Measurements from ENCODE around the gene GFY.

The GFY gene

DNA sequence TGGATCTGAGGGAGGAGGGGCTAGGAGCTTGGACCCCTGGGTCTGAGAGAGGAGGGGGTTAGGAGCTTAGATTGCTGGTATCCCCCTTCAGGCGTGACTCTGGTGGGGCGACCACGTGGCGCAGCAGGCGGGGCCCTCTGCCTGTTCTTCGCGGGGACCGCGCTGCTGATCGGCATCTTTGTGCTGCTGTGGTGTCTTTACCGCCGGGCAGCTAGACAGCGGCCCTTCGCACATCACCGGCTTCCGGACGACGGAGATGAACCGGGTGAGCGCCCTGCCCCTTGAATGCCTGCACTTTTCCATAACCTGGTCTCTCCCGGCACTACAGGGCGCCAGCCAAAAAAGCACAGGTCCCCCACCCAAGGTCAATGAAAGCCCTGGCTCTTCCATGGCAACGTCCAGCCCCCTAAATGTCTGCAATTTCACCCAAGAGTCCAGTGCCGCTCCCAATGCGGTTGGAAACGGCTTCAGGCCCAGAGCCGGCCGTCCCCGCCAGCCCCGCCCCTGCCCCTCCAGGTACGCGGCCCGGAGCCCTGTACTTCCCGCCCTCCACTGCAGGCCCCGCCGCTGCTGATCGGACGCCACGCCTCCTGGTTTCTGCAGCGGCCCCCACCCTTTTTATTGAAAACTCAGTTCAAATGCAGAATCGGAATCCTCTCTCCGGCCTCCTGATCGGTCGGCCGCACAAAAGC, 2.8 kb downstream of the GFY start:
- DNase-seq (ENCODE audit: low read depth in 1 of 2, low spot score in 1 of 2): no peak

DNA sequence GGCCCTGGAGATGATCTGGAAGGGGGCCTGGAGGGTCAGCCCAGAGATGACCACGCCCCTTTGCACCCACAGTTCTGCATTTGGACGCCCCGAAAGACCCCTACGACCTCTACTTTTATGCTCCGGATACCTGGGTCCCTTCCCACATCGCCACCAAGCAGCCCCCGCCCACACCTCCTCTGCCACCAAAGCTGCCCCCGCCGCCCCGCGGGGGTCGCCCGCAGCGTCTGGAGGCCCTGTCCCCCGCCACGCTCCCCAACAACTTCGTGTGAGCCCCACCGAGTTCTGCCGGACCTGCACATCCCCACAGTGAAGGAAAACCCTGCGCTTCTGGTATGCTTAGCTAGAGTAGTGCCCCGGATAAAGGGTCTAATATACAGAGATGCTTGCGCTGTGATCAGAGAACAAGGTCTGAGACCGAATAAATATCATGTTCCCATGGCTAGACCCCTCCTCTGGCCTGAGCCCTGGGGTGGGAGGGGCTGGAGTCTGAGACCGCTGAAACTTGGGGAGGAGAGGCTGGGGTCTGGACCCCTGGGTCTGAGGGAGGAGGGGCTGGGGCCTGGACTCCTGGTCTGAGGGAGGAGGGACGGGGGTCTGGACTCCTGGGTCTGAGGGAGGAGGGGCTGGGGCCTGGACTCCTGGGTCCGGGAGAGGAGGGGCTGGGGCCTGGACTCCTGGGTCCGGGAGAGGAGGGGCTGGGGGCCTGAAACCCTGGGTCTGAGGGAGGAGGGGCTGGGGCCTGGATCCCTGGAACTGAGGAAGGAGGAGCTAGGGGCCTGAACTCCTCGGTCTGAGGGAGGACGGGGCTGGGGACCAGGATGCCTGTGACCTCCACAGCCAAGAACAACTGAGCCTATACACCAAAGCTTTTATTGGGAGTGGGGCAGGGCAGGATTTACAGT, 3.6 kb downstream of the GFY start:
- no peak for DNase-seq (ENCODE audit: low read depth in 1 of 2, low spot score in 1 of 2)

DNA sequence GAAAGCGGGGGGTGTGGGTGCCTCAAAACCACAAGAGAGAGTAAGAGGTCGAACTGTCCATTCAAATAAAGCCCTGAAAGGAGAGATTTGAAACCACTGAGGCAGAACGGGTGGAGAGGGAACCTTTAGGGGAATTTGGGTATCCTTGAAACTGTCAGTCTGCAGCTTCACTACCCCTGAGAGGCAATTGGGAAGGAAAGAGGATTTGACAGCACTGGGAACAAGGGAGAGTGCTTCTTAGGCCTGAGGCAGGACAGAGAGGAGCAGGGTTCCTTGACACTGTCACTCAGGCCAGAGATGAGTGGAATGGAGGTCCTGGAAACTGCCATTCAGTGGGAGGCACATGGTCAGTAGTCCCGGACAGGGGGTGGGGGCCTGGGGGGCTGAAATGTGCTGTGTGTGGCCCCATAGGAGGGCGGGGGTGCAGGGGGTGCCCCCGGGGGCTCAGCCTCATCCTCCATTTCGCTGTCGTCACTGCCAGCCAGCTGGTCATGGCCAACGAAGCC, 5.0 kb downstream of the GFY start:
- DNase-seq (ENCODE audit: low read depth in 1 of 2, low spot score in 1 of 2): no peak

DNA sequence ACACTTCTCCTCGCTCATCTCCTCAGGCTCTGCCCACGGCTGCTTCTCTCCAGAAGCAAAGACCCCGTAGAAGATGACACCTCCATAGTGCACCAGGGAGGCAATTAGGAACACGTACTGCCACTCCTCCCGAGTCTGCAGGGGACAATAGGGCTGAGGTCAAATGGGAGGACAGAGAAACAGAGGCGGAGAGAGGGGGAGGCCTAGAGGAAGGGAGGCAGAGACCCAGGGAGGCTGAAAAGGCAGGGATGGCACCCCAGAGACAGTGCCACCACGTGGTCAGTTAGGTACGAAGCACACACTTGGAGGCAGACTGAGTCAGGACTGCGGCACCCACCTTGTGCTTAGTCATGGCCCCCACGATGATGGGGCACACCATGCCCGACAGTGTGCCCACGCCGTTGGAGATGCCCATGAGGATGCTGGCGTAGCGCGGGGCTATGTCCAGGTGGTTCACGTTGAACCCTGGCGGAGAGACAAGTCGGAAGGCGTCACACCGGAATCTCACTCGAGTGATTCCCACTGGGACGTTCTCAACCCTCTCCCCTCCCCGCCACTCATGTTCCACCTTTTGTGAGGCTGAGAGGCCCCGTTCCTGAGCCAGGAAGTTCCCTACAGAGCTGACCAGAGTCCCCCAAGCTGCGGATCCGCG, 5.6 kb downstream of the GFY start:
- no peak for DNase-seq (ENCODE audit: low read depth in 1 of 2, low spot score in 1 of 2)

DNA sequence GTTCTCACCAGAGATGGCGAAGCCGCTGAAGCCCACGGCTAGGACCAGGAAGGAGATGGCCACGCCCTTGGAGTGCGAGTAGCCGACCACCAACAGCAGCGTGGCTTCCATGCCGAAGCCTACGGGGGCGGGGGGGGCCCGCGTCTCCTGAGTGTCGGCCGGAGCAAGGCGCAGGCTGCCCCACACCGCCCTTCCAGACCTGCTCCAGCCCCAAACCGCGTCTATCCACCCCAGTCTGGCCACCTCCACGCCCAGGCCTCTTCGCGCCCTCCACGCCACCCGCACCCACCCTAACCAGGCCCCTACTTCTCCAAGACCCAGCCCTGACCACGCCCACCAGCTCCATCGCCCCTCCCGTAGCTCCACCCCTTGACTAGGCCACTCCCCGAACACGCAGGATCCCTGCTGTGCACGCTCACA, 6.2 kb downstream of the GFY start:
- no peak for DNase-seq (ENCODE audit: low read depth in 1 of 2, low spot score in 1 of 2)

DNA sequence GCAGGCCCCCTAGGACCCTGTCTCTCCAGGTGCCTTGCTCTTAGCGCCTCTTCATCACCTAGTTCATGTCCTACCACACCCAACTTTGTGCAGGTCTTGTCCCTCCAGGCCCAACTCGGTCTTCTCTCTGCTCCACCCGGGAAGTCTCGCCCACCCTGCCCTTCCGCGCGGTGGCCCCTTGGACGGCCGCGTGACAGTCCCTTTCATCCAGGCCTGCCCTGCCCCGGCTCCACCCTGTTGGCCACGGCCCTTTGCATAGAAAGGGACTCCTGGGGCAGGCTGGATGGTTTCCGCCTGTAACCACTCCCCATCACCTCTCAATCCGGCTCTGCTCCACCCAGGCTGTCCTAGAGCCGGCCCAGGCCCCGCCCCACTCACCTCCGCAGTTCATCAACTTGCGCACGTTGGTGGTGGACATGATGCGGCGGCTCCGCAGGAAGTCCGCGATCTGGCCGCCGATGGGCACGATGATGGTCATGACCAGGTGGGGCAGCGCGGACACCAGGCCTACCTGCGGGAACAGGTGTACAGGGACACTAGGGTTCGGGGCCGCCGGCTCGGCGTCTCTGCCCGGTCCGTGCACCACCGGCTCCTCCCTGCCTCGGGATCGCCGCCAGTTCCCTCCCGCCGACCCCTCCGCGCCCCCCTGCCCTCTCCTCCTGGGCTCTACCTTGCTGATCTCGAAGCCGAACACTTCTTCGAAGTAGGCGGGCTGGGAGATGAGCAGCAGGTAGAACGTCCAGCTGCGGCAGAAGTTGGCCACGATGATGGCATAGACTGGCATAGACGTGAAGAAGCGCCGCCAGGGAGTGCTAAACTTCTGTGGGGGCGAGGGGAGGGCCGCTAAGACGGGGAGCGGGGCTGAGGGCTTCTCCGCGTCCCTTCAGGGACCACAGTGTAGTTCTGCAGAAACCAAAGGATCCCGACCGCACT, 7.2 kb downstream of the GFY start:
- DNase-seq (ENCODE audit: low read depth in 1 of 2, low spot score in 1 of 2): no peak

DNA sequence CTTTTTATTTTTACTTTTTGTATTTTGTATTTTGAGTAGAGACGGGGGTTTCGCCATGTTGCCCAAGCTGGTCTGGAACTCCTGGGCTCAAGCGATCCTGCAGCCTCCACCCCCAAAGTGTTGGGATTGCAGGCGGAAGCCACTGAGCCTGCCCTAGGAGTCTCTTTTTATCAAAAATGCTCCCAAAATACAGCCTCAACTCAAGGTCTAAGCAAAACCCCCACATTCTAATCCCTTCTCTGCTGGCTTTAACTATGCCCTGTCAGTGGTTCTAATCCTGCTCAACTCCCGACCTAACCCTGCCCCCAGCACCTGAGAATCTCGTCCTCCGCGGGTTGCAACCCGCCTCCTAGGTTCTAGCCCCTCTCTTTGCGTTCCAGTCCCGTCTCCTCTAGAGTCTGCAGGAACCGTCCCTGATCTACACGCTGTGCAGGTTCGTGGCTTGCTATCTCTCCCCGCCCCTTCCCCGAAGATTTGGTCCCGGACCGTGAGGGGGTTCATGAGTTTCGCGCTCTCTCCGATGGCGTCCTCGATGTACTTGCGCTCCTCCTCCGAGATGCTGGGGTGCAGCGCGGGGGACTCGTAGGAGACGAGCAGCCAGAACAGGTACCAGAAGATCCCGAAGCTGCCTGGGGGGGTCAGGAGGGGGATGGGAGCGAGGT, 8.2 kb downstream of the GFY start:
- DNase-seq (ENCODE audit: low read depth in 1 of 2, low spot score in 1 of 2): no peak

DNA sequence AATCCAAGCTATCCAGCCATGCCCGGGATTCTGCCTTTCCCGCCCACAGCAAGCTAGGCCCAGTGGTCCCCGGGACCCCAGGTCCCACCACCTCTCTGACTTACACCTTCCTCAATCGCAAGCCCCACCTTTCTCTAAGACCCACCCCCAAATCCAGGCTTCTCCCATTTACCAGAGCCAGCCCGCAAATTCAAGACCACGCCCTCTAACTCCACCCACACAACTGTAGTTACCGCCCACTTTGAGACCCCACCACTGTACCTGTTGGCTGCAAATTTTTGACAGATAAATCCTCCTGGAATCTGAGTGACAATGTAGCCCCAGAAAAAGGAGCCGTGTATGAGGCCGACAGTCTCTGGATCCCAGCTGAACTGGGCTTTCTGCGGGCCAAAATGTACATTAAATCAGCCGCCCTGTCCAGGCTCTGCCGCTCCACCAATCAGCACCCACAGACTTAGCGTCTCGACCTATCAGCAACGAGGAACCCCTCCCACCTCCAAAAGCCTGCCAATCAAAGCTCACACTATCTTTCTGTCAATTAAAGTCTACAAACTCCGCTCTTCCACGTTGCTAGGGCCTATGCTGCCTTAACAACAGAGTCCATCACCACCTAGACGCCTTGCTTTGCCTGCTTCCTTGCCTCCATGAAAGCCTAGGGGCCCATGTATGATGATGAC, 9.9 kb downstream of the GFY start:
- DNase-seq (ENCODE audit: low read depth in 1 of 2, low spot score in 1 of 2): no peak

DNA sequence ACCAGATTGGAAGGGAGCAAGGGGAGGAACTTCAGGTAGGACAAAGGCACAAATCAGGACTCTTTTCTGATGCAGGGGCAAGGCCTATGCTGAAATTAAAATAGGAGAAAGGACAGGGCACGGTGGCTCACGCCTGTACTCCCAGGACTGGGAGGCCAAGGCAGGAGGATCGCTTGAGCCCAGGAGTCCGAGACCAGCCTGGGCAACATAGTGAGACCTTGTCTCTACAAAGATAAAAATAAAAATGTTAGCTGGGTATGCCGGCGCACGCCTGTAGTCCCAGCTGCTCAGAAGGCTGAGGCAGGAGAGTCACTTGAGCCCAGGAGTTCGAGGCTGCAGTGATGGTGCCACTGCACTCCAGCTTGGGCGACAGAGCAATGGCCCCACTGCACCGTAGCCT, 10.5 kb downstream of the GFY start:
- no peak for DNase-seq (ENCODE audit: low read depth in 1 of 2, low spot score in 1 of 2)

DNA sequence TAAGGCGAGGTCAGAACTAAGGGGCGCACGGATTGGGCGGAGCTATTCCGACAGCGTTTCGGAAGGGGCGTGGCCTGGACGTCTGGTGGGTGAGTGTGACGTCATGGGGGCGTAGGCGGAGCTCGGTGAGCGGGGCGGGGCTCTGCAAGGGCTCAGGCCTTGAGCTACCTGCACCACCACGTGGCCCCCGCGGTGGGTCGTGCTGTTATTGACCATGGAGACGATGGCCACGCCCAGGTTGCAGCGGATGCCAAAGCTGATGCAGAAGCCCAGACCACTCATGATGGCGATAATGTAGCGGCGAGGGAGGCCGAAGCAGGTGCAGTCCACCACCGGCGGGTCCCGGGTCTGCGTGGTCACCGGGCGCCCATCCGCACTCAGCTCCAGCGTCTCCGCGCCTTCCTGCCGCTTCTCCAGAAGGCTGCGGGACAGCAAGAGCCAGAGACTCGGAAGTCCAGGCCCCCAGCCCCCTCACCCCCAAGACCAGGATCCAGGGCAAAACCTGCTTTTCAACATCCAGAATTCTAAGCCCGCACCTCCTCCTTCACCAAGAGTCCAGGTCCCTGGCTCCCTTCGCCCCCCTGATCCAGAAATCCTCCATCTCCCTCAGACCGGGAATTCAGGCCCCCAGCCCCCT, 11.3 kb downstream of the GFY start:
- DNase-seq (ENCODE audit: low read depth in 1 of 2, low spot score in 1 of 2): peak in 1 of 2 donors; percentile 35

DNA sequence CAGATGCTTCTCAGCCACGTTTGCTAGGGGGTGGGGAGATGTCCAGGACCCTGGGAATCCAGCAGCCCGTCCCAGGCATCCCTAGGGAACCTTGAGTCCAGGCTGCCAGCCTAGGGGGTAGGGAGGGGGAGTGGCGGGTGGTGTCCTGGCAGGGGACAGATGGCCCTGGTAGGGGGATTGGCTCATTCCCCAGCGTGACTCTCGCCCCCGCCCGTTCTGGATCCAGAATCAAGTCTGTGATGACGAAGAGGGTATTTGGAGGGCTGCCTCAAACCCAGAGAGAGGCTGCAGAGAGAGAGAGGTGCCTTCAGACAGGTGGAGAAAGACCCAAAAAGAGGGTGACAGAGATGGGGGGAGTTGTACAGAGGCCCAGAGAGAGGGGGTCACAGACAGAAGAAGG, 12.0 kb downstream of the GFY start:
- DNase-seq (ENCODE audit: low read depth in 1 of 2, low spot score in 1 of 2): no peak

DNA sequence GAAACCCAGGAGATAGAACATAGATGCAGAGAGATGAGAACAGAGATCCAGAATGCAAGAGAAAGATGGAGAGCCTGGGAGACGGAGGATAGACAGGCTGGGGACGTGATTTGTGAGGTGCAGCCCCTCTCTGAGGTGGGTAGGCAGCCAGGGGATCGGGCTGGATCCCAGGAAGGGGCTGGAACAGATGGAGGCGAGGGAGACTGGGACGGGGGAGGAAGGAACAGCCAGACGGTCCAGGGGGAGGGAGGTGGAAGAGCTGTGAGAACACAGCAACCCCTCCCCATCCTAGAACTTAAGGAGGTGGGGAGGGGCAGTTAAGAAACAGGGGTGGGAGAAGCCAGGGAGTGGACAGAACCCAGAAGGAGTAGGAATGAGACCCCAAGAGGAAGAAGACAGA, 13.1 kb downstream of the GFY start:
- no peak for DNase-seq (ENCODE audit: low read depth in 1 of 2, low spot score in 1 of 2)

DNA sequence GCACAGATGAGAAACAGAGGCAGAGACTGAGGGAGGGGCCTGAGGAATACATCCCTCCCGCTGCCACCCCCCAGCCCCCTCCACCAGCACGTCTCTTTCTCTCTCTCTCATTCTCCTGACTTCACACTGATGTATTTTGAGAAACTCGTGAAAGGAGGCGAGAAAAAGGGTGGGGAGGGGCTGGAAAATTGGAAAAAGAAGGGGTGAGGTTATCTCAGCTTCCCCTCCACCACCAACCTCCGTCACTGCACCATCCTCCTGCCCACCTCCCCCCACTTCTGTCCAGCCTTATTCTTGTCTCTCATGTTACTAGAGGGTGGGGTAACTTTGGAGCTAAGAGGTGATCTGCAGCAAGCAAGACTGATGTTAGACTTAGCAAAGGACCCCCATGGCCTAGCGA, 14.6 kb downstream of the GFY start:
- DNase-seq (ENCODE audit: low read depth in 1 of 2, low spot score in 1 of 2): no peak

DNA sequence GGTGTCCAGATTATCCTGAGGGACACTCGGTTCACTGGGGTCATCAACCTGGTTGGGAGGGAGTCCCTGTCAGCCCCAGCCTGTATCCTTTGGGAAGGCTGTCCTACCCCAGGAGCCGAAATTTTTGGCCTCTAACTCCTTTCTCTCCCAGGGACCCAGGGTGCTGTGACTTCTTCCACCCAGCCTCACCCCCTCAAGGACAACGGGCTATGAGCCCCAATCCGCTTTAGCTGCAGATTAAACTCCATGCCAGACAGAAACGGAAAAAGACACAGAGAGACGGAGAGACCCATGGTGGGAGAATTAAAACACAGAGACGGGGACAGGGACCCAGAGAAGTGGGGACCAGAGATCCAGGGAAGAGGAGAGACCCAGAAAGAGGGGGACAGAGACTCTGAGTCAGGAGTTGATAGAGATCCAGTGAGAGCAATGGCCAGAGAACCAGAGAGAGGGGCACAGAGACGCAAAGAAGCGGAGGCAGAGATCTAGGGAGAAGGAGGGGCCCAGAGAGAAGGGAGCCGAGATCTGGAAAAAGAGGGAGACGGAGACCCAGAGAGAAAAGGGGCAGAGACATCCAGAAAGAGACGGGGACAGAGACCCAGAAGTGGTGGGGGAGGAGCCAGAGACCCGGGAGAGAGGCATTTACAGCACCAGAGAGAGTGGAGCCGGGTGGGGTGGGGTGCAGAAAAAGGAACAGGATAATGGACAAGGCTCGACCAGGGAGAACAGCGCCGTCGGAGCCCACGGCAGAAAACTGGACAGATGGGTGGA, 15.4 kb downstream of the GFY start:
- no peak for DNase-seq (ENCODE audit: low read depth in 1 of 2, low spot score in 1 of 2)

DNA sequence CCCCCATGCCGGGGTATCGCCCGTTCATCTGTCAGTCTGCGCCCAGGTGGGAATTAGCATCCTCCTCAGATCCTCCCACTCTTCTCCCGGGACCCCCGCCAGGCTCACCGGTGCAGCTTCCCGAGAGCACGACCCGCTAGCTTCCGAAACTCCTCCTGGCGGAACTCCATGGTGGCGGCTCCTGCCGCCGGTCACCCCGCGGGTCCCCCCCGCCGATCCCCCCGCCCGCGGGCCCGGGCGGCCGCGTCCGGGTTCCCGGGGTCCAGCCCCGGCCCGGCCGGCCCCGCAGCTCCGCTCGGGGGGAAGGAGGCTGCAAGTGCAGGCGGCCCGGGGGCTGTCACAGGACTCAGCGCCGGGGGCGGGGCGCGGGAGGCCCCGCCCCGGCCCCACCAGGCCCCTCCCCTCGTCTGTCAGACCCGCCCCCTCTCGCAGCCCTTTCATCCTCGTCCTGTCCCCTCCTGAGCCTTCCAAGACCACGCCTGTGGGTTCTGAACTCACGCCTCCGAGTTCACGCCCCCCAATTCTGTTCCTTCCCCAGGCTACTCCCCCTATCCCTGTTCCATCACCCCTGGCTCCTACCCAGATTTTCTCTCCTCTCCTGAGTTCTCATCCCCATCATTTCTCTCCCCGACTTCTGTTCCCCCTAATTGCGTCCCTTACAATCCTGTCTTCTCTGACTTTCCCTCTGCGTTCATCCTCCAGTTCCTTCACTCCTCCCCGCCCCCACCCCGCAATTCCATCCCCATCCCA, 16.2 kb downstream of the GFY start, which contains the start of gene SLC17A7:
Gene SLC17A7, minus strand, starts transcription at position 318 of the 750 bp plus-strand sequence. Its CDS starts 148 bp downstream, at position 170.
- DNase-seq (ENCODE audit: low read depth in 1 of 2, low spot score in 1 of 2): no peak

DNA sequence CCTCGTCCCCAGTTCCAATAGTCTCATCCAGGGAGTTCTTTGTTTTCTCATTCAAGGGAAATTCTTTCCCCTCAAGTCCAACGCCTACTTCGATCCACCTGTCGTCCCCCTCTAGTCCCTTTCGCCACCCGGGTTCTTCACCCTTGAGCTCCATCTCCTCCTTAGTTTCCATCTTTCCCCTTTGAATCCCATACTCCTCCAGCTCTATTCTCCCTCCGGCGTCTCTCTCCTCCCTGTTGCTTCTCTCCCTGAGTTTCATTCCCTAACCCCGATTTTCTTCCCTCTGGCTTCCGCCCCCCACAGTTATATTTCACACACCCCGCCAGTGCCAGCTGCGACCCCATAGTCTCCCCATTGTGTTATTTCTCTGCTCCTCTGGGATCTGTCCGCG, 16.8 kb downstream of the GFY start:
- DNase-seq (ENCODE audit: low read depth in 1 of 2, low spot score in 1 of 2): no peak

DNA sequence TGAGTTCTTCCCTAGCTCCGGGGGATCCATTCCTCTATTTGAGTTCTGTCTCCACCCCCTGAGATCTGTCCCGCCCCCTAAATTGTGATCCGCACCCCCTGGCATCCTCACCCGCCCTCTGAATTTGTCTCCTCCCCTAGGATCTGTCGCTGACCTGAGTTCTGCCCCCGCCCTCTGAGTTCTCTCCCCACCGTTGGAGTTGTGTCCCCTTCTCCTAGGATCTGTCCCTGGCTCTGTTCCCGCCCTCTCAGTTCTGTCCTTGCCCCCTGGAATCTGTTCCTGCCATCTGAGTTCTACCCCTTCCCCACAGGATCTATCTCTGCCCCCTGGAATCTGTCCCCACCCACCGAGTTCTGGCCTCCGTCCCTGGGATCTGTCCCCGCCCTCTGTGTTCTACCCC, 17.2 kb downstream of the GFY start:
- DNase-seq (ENCODE audit: low read depth in 1 of 2, low spot score in 1 of 2): no peak

Data from stimulated activated CD4-positive, alpha-beta T cell treated with anti-CD3 and anti-CD28 coated beads, Interleukin-15, amount 100 ng/mL, for 1 hour (primary cell).